DND-41 (cell line): ENCODE measurements around the gene MIP.
"Not testable (repeated sequence)": the region's sequence is repeated elsewhere in the genome, so short reads cannot be mapped to it uniquely, and the experiment has no call there.

ENCODE experiments used
- CTCF ChIP-seq: IDR thresholded peaks from 2 replicates; pipeline ENCODE4 v1.5.1; 2012; ENCODE audit warnings: borderline replicate concordance, low read length, moderate library complexity, mild to moderate bottlenecking; ENCODE audit not compliant: poor library complexity, severe bottlenecking; ENCODE audit errors: extremely low read depth
- EZH2 ChIP-seq: IDR thresholded peaks from 3 replicates; pipeline ENCODE4 v1.6.1; 2012; ENCODE audit warnings: borderline replicate concordance, low read depth, mild to moderate bottlenecking, moderate library complexity, low read length, inconsistent platforms; ENCODE audit not compliant: severe bottlenecking

GRCh38 chr12:56493409-56494105 lies 39.1 kb upstream of the MIP start:
- TF ChIP-seq EZH2, CTCF: not testable (repeated sequence)
